Mesenchymal stem cell (in vitro differentiated cells and primary cell): ENCODE data around the gene IGF1R.
A peak's percentile ranks its signal among the peaks of the same experiment; 100 is the strongest.

Experiments used
- DNase-seq: peaks from one replicate; pipeline ENCODE4 v3.0.0-alpha.2; 2013
- H2AFZ ChIP-seq: one replicate; pipeline ENCODE4 v1.6.1; 2013; ENCODE audit warnings: low read depth, mild to moderate bottlenecking, control low read depth, inconsistent platforms, low read length, moderate library complexity
- H2AK5ac ChIP-seq: 2 replicates; pipeline ENCODE4 v1.6.1; 2013; ENCODE audit warnings: low read length, moderate library complexity, mild to moderate bottlenecking, inconsistent platforms; ENCODE audit not compliant: severe bottlenecking
- H2BK120ac ChIP-seq: one replicate; pipeline ENCODE4 v1.6.1; 2013; ENCODE audit warnings: low read depth, mild to moderate bottlenecking, inconsistent platforms, low read length, moderate library complexity
- H2BK12ac ChIP-seq, 2 experiments: one replicate each; pipeline ENCODE4 v1.6.1; 2013; ENCODE audit warnings: inconsistent platforms in 2 of 2, low read length in 2 of 2, mild to moderate bottlenecking in 2 of 2, moderate library complexity in 2 of 2, control low read depth in 1 of 2
- H2BK15ac ChIP-seq: one replicate; pipeline ENCODE4 v1.6.1; 2013; ENCODE audit warnings: mild to moderate bottlenecking, low read depth, inconsistent platforms; ENCODE audit not compliant: poor library complexity, severe bottlenecking
- H2BK5ac ChIP-seq: 2 replicates; pipeline ENCODE4 v1.6.1; 2013; ENCODE audit warnings: low read depth, mild to moderate bottlenecking, low read length, control low read depth, inconsistent platforms; ENCODE audit not compliant: poor library complexity, severe bottlenecking
- H3K14ac ChIP-seq, 2 experiments: one replicate each; pipeline ENCODE4 v1.6.1; 2013; ENCODE audit warnings: inconsistent platforms in 2 of 2, low read length in 2 of 2, control low read depth in 1 of 2, mild to moderate bottlenecking in 1 of 2, moderate library complexity in 1 of 2
- H3K18ac ChIP-seq, 2 experiments: one replicate each; pipeline ENCODE4 v1.6.1; 2013; ENCODE audit warnings: inconsistent platforms in 2 of 2, low read length in 2 of 2, control low read depth in 1 of 2, low read depth in 1 of 2, mild to moderate bottlenecking in 1 of 2
- H3K23ac ChIP-seq, 2 experiments: one replicate each; pipeline ENCODE4 v1.6.1; 2013; ENCODE audit warnings: inconsistent platforms in 2 of 2, low read length in 2 of 2, mild to moderate bottlenecking in 2 of 2, moderate library complexity in 2 of 2, control low read depth in 1 of 2
- H3K27ac ChIP-seq: 2 replicates; pipeline ENCODE4 v1.5.1; 2013; ENCODE audit warnings: mild to moderate bottlenecking, moderate library complexity, low read length, control low read depth, inconsistent platforms; ENCODE audit not compliant: poor library complexity, severe bottlenecking
- H3K27me3 ChIP-seq, 2 experiments: 2 replicates each; pipeline versions ENCODE4 v1.6.1 to v1.7.0; 2013; ENCODE audit warnings: low read length in 2 of 2, mild to moderate bottlenecking in 2 of 2, moderate library complexity in 2 of 2, control low read depth in 1 of 2, inconsistent platforms in 1 of 2; ENCODE audit not compliant: control insufficient read depth in 1 of 2, insufficient read depth in 1 of 2
- H3K36me3 ChIP-seq, 2 experiments: 2 replicates each; pipeline versions ENCODE4 v1.6.1 to v1.7.0; 2013; ENCODE audit warnings: low read length in 2 of 2, control low read depth in 1 of 2, inconsistent platforms in 1 of 2, low read depth in 1 of 2, mild to moderate bottlenecking in 1 of 2; ENCODE audit not compliant: insufficient read depth in 2 of 2, control insufficient read depth in 1 of 2
- H3K4ac ChIP-seq, 2 experiments: one replicate each; pipeline ENCODE4 v1.6.1; 2013; ENCODE audit warnings: inconsistent platforms in 2 of 2, low read length in 2 of 2, mild to moderate bottlenecking in 2 of 2, moderate library complexity in 2 of 2, control low read depth in 1 of 2, low read depth in 1 of 2
- H3K4me1 ChIP-seq: 2 replicates; pipeline ENCODE4 v1.6.1; 2013; ENCODE audit warnings: low read depth, low read length, control low read depth; ENCODE audit not compliant: control insufficient read depth, insufficient read depth
- H3K4me2 ChIP-seq: 2 replicates; pipeline ENCODE4 v1.6.1; 2013; ENCODE audit warnings: low read length, mild to moderate bottlenecking, inconsistent platforms; ENCODE audit not compliant: poor library complexity, severe bottlenecking
- H3K4me3 ChIP-seq, 2 experiments: 2 replicates each; pipeline versions ENCODE4 v1.5.1 to v1.7.0; 2013; ENCODE audit warnings: low read length in 2 of 2, mild to moderate bottlenecking in 2 of 2, control low read depth in 1 of 2, low read depth in 1 of 2; ENCODE audit not compliant: insufficient read depth in 1 of 2
- H3K79me1 ChIP-seq: replicated peaks from 2 replicates; pipeline ENCODE4 v1.6.1; 2013; ENCODE audit warnings: mild to moderate bottlenecking, control low read depth, low read length, inconsistent platforms; ENCODE audit not compliant: poor library complexity, severe bottlenecking
- H3K9ac ChIP-seq: 2 replicates; pipeline ENCODE4 v1.7.0; 2013; ENCODE audit warnings: mild to moderate bottlenecking, low read length, moderate library complexity
- H3K9me3 ChIP-seq: 2 replicates; pipeline ENCODE4 v1.7.0; 2013; ENCODE audit warnings: mild to moderate bottlenecking, low read length; ENCODE audit not compliant: control insufficient read depth
- H4K8ac ChIP-seq: one replicate; pipeline ENCODE4 v1.6.1; 2013; ENCODE audit warnings: inconsistent platforms, mild to moderate bottlenecking, low read length, moderate library complexity
- H4K91ac ChIP-seq: one replicate; pipeline ENCODE4 v1.6.1; 2013; ENCODE audit warnings: mild to moderate bottlenecking, low read length, inconsistent platforms
- WGBS: methylation state at CpG from one replicate; pipeline ENCODE4 v1.1.7; 2013; ENCODE audit warnings: mixed read lengths; 5-methylcytosine and 5-hydroxymethylcytosine counted together

Gene IGF1R

GRCh38 chr15:98881526-98882520 is 233.5 kb downstream of the IGF1R start:
- Histone ChIP-seq H3K36me3 (no peaks in the 10 kb centered on the region), H2BK12ac (peak overlapping the region in 1 of 2 experiments; percentile 51), H3K9ac (no peak overlapping the region), H3K18ac (peak overlapping the region in 1 of 2 experiments; percentile 37), H3K4me2 (no peak overlapping the region), H2BK15ac (no peak overlapping the region), H3K4ac (peak overlapping the region in 1 of 2 experiments; percentile 50), H3K79me1 (peaks cover 27% of the 10 kb centered on the region), H3K9me3 (no peaks in the 10 kb centered on the region), H2AFZ (no peak overlapping the region), H3K27ac (no peak overlapping the region), H2BK120ac (no peak overlapping the region), H4K91ac (no peak overlapping the region), H4K8ac (peak overlapping the region; percentile 39), H3K27me3 (no peaks in the 10 kb centered on the region), H3K4me3 (no peak overlapping the region), H2BK5ac (no peak overlapping the region), H3K14ac (no peak overlapping the region), H3K4me1 (peaks cover 16% of the 10 kb centered on the region), H3K23ac (no peak overlapping the region), H2AK5ac (peak overlapping the region; percentile 79)
- peak; percentile 61 for DNase-seq
- 84% methylated on average over 13 of the region's 14 CpGs for WGBS

GRCh38 chr15:98883478-98883877 is 235.1 kb downstream of the IGF1R start:
- Histone ChIP-seq H3K4me3 (no peak overlapping the region), H4K91ac (no peak overlapping the region), H3K4me1 (peaks cover 20% of the 10 kb centered on the region), H3K14ac (no peak overlapping the region), H3K4me2 (no peak overlapping the region), H3K27me3 (no peaks in the 10 kb centered on the region), H4K8ac (peak overlapping the region; percentile 47), H3K9me3 (no peaks in the 10 kb centered on the region), H3K9ac (no peak overlapping the region), H3K4ac (no peak overlapping the region), H2BK12ac (peak overlapping the region in 1 of 2 experiments; percentile 25), H2BK5ac (no peak overlapping the region), H2AK5ac (peak overlapping the region; percentile 28), H3K79me1 (peaks cover 32% of the 10 kb centered on the region), H3K27ac (no peak overlapping the region), H3K36me3 (peaks cover 0 to 6% of the 10 kb centered on the region in 2 experiments), H2BK120ac (no peak overlapping the region), H3K18ac (peak overlapping the region in 1 of 2 experiments; percentile 4), H2AFZ (no peak overlapping the region), H2BK15ac (no peak overlapping the region), H3K23ac (no peak overlapping the region)
- 94% methylated on average over 11 of the region's 11 CpGs for WGBS
- DNase-seq = no peak

- Histone ChIP-seq H3K4me3 (no peak overlapping the region), H3K4me2 (no peak overlapping the region), H3K4me1 (peaks cover 16% of the 10 kb centered on the region), H3K27ac (no peak overlapping the region), H3K18ac (no peak overlapping the region), H2AK5ac (peak overlapping the region; percentile 62), H2BK15ac (no peak overlapping the region), H3K9me3 (no peaks in the 10 kb centered on the region), H4K91ac (peak overlapping the region; percentile 11), H3K23ac (peak overlapping the region in 1 of 2 experiments; percentile 47), H3K36me3 (peaks cover 0 to 6% of the 10 kb centered on the region in 2 experiments), H3K79me1 (peaks cover 32% of the 10 kb centered on the region), H3K9ac (no peak overlapping the region), H2BK120ac (no peak overlapping the region), H3K27me3 (no peaks in the 10 kb centered on the region), H3K4ac (no peak overlapping the region), H2BK5ac (no peak overlapping the region), H2AFZ (no peak overlapping the region), H2BK12ac (no peak overlapping the region), H4K8ac (peak overlapping the region; percentile 19), H3K14ac (no peak overlapping the region)
- whole genome bisulfite sequencing = 89% methylated on average over 3 of the region's 3 CpGs
- no peak for DNase-seq
Measured at GRCh38 chr15:98884894-98885293, 236.6 kb downstream of the IGF1R start.

DNA sequence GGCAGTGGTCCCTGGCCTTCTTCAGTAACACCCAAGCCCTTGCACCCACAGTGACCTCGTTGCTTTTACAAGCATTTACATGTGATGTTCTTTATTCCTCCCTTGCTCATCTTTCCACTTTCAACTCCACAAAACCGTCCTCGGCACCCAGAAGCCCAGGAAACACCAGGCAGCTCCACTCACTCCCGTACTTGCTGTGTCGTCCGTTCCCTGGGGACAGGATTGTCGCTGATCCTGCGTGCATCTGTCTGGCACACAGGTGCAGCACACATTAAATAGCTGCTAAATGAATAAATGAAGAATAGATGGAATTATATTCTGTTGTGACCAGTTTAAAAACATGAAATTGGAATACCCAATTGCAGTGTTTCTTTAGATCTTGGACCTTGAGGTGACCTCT is 239.6 kb downstream of the IGF1R start:
- peak overlapping the region; percentile 72 for H4K91ac ChIP-seq
- peak overlapping the region in 1 of 2 experiments; percentile 25 for H3K18ac ChIP-seq
- peaks cover 29% of the 10 kb centered on the region for H3K79me1 ChIP-seq
- H3K4me1 ChIP-seq = peaks cover 23% of the 10 kb centered on the region
- H2BK15ac ChIP-seq = no peak overlapping the region
- H3K14ac ChIP-seq = peak overlapping the region in 1 of 2 experiments; percentile 68
- H3K9me3 ChIP-seq = no peaks in the 10 kb centered on the region
- H2BK5ac ChIP-seq = no peak overlapping the region
- DNase-seq = no peak
- H2BK12ac ChIP-seq = peak overlapping the region; percentile 11 to 92
- no peak overlapping the region for H2AFZ ChIP-seq
- no peak overlapping the region for H3K4me3 ChIP-seq
- WGBS = 96% methylated on average over 8 of the region's 8 CpGs
- H2BK120ac ChIP-seq = no peak overlapping the region
- peak overlapping the region; percentile 83 for H2AK5ac ChIP-seq
- peak overlapping the region; percentile 2 to 49 for H3K4ac ChIP-seq
- no peaks in the 10 kb centered on the region for H3K27me3 ChIP-seq
- H3K9ac ChIP-seq = no peak overlapping the region
- no peak overlapping the region for H3K27ac ChIP-seq
- peaks cover 3 to 12% of the 10 kb centered on the region in 2 experiments for H3K36me3 ChIP-seq
- H4K8ac ChIP-seq = peak overlapping the region; percentile 27
- peak overlapping the region in 1 of 2 experiments; percentile 46 for H3K23ac ChIP-seq
- H3K4me2 ChIP-seq = no peak overlapping the region
